ENCODE measurements around the gene SH2B2.
"Not testable (repeated sequence)": the region's sequence is repeated elsewhere in the genome, so short reads cannot be mapped to it uniquely, and the experiment has no call there.

The SH2B2 gene

DNA sequence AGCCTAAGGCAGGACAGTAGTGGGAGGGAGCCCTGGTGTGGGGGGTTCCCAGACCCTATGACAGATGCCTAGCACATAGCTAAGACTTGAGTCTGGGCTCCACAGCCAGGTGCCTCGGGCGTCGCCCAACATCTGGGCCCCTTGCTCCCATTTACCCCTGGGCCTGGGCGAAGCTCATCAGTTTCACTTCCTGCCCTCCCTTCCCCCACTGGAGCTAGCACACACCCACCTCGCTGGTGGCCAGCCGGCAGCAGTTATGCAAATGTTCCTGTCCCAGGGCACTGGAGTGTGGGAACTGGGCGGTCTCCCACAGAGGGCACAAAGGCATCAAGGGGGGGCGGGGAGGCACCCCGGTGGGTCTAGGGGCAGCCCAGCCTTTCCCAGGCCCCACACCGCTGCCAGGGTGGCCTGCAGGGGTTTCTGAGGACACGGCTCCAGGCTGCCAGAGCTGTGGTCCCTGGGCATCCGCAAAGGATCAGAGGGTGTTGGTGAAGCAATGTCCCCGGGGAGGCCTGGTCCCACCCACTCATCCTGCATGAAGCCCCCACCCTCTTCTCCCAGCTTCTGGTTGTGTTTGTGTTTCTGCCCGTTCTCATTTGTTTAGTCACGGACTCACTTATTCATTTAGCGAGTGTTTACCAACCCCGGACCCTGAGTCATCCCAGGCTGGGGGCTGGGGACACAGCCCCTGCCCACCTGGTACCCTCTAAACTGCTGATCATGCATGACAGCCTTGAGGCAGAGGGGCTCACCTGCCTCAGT, 20.4 kb downstream of the SH2B2 start:
- DNase-seq: peak; percentile 68

DNA sequence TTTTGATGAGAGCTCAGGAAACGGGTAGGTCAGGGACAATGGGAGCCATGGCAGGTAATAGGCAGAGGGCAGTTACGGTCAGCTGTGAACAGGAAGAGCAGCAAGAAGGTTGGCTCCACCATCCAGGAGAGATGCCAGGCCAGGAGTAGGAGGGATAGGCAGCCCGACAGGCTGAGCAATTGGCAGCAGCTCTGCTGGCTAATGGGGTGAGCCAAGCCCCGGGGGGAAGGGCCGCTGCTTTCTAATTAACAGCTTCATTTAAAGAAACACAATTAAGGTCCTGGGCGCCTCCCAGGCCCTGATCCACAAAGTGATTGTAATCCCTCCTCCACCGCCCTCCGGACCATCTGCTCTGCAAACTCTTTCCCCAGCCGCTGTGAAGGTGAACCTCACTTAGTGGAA, 23.7 kb downstream of the SH2B2 start:
- no peak for DNase-seq

DNA sequence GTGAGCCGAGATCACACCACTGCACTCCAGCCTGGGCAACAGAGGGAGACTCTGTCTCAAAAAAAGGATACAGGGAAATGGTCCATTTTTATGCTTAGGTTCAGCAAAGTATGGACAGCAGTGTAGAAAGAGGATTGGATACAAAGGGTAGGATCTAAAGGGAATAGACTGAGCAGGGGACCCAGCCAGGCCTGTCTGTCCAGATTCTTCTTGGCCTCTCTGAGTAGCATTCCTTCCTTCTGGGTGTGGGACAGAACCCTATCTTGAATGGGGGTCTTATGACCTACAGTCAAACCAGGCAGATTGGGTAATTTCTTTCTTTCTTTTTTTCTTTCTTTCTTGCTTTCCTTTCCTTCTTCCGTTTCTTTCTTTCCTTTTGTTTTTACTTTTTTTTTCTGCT, 25.6 kb downstream of the SH2B2 start:
- no peak for DNase-seq

DNA sequence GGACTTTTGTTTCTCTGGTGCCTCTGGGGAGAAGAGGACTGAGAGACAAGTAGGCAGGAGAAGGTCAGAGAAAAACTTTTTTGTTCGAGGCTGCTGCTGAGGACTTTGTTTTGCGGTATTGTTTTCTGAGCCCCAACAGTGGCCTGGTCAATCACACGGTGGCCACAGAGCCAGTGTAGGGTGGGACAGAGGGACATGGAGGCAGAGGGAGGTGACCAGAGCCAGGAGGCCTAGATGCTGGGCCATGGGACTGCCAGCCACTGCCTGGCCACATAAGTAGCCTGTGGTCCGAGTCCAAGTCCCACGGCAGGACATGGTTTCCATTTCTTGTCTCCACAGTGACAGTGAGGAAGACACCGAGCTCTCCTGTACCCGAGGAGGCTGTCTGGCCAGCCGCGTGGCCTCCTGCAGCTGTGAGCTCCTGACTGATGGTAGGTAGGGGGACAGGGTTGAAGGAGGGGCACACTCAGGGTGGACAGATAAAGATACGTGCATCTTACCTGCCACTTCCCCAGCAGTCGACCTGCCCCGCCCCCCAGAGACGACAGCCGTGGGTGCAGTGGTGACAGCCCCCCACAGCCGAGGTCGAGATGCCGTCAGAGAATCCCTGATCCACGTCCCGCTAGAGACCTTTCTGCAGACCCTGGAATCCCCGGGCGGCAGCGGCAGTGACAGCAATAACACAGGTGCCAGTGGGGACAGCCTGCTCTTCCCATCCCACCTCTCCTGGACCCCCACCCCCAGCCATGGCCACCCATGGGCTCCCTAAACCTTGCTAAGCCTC, 27.5 kb downstream of the SH2B2 start:
- no peak for DNase-seq

DNA sequence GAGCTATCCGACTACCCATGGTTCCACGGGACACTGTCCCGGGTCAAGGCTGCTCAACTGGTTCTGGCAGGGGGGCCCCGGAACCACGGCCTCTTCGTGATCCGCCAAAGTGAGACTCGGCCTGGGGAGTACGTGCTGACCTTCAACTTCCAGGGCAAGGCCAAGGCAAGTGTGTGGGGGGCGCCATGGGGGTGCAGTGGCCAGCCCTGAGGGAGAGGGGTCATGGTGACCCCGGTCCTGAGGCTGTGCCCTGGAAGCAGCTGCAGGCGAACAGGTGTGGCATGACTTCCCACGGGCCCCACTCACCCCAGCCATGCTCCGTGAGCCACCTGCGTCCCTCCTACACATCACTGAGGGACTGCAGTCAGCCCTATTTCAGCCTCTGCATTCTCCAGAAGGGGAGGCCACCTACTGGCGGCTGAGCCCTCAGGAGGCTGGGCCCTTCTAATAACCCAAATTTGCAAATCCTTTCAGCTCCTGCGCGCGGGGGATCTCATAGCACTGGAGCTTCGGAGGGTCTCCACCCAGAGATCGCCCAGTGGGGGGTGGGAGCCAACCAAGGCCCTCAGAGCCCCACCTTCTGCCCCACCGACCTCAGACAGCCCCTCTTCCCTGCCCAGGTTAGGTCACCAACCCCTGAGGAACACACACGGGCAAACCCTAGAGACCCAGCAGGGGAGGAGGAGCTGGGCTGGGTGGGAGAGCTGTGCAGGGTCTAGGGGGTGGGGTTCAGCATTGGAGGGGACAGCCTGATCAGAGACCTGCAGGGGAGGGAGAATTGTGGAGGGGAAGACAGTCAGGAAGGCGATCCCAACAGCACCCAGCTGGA, 30.8 kb downstream of the SH2B2 start:
- no peak for DNase-seq

DNA sequence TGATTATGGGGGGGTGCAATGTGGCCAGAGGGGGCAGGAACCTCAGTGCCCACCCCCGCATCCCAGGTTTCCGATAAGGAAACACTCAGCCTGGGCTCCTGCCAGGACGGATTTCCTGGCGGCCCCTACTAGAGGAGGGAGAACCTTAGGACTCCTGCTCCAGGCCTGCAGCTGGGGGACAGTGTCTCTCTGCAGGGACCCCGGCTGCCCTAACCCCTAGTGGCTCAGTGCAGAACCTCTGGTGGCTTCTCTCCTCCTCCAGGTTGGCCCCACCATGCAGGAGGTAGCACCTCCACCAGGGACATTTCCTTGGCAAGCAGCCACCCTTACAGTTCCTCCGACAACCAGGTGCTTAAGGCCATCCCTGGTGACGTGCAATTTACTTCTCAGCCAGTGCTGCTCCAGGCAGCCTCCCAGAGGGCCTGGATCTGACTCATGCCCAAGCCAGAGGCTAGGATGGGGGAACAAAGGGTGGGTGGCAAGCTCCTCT, 31.9 kb downstream of the SH2B2 start:
- peak; percentile 15 for DNase-seq

DNA sequence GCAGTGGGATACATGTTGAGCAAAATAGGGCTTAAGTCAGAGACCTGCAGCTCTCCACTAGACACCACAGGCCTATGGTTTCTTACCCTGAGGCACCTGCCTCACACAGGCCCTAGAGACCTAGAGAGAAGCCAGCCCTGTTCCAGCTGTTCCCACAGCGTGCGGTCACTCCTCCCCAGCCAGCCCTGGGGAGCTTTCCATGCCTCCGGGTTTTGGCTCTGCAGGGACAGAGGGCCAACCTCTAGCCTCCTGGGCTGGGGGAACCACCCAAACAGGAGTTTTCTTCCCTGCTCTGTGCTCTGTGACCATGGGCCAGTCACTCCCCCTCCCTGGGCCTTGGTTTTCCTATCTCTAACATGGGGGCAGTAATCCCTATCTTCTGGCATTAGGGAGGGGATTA, 33.0 kb downstream of the SH2B2 start:
- no peak for DNase-seq

DNA sequence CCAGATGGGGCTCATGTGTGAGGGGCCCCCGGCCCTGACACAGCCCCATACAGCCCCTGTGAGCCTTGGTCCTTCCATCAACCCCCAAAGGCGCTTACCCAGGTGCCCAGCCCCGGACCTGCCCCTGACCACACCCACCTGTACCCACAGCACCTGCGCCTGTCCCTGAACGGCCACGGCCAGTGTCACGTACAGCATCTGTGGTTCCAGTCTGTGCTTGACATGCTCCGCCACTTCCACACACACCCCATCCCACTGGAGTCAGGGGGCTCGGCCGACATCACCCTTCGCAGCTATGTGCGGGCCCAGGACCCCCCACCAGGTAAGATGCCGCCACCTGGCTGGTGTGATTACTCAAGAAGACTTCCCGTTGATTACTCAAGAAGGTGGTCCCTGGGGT, 33.5 kb downstream of the SH2B2 start:
- DNase-seq: no peak

DNA sequence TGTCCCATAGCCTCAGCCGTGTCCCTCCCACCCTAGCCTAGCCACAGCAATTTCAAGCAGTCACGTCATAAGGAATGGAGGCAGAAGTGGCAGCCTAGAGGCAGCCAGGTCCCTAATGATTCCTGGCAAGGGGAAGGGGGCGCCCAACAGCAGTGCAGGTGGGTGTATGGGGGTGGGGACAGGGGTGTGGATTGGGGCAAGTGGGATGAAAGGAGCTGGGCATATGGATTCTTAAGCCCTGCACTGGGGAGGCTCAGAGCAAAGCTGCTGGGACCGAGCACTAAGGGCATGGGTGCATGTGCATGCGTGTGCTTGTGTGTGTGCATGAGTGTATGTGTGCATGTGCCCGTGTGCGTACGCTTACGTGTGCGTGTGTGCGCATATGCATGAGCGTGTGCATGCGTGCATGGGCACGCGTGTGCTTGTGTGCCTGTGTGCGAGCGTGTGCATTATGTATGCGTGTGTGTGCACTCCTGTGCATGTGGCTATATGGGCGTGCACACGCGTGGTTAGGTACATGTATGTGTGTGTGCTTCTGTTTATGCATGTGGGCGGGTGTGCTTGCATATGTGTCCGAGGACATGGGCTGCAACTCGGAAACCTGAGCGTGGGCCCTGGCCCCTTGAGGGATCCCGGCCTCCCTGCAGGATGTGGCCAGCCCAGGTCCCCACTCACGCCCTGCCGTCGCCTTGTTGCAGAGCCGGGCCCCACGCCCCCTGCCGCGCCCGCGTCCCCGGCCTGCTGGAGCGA, 34.1 kb downstream of the SH2B2 start:
- no peak for DNase-seq

DNA sequence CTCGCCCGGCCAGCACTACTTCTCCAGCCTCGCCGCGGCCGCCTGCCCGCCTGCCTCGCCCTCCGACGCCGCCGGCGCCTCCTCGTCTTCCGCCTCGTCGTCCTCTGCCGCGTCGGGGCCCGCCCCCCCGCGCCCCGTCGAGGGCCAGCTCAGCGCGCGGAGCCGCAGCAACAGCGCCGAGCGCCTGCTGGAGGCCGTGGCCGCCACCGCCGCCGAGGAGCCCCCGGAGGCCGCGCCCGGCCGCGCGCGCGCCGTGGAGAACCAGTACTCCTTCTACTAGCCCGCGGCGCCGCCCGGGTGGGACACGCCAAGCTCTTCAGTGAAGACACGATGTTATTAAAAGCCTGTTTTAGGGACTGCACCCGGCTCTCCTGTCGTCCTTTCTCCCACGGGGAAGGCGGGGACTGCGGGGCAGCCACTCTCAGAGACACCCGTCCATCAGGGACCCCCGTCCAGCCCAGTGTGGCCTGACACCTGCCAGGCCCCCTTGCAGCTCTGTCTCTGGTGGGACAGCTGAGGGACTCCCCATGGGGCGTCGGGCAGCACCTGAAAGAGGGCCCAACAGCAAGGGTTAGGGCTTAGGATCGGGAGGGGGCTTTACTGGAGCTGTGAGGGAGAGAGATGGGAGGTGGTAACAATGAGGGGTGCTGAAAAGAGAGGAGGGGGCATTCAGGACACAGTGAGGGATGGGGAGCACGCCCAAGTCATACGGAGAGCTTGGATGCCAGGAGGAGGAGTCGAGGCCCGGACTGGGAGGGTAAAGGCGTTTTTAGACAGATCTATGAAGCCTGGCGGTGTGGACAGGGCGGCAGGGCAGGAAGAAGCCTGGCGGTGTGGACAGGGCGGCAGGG, 34.9 kb downstream of the SH2B2 start:
- peak; percentile 14 for DNase-seq

DNA sequence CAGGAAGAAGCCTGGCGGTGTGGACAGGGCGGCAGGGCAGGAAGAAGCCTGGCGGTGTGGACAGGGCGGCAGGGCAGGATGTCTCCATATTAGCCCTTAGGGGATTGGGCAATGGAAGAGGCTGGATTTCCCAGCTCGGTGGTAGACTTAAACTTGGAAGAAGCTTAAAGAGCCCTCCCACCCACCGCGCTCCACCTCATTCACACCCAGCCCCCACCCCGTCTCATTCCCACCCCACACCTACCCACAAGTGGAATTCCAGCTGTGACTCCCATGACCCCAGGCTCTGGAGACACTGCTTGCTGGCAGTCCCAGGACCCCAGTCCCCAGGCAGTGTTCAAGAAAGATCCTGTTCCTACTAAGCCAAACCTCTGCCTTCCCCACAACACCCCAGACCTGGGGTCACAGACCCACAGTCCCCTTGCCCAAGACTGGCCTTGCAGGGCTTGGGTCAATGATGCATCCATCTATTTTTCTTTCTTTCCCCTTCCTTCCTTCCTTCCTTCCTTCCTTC, 35.6 kb downstream of the SH2B2 start:
- no peak for DNase-seq

DNA sequence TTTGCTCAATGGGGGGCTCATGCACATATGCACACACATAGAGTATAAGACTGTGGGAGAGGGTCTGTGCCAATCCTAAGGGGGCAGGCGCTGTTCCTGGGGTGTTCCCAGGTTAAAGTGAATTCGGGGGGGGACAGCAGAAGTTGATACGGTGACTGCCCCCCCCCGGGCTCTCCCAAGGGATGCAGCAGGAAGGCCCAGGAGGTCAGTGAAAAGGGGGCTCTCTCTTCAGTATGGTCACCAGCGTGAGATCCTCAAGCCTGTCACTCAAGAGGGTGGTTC, 37.2 kb downstream of the SH2B2 start:
- DNase-seq: no peak

DNA sequence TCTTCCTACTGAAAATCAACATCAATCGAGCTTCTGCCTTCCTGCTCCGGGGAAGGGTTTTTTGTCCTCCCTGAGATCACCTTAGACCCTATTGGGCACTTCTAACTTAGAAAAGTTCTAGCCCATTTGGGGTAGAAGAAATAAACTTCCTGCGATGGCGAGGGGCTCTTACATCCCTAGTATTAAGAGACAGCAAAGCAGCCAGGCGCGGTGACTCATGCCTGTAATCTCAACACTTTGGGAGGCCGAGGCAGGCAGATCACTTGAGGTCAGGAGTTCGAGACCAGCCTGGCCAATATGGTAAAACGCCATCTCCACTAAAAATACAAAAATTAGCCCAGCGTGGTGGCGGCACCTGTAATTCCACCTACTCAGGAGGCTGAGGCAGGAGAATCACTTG, 38.4 kb downstream of the SH2B2 start:
- DNase-seq: not testable (repeated sequence)

DNA sequence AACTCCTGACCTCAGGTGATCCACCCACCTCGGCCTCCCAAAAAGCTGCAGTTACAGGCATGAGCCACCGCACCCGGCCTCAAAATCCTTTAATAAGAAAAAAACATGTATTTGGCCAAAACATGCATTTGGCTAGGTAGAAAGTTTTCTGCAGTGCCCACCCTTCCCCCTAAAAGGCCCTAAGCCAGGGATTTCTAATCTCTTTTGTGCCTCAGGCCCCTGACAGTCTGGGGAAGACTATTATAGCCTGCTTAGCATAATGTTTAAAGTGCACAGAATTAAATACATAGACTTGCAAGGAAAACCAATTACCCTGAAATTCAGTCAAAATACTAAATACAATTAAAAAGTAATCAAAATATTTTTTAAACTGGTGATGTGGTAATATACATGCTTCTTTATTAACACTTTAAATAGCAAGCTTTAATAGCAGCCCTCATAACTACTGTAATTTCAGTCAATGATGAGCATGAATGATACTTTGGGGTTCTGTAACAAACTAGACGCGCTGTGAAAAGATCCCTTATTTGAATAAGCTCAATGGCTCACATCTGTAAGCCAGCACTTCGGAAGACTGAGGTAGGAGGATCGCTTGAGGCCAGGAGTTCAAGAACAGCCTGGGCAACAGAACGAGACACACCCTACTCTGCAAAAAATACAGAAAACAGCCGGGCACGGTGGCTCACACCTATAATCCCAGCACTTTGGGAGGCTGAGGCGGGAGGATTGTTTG, 39.7 kb downstream of the SH2B2 start:
- no peak for DNase-seq

DNA sequence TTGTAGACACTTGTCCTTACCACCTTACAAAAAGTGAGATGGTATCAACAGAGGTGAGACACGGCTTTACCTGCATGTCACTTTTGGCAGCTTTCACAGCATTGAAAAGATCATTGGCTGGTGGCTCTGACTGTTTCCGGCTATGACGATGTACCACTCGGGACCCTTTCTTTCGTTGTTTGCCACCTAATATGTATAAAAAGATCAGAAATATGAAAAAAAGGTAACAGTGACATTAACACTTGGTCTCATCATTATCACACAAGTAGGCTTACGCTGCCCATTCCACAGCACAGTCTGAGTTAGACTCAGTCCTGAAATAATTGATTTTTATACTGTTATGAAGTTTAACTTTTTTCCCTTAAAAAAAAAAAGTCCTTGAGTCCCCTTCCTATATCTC, 40.5 kb downstream of the SH2B2 start:
- not testable (repeated sequence) for DNase-seq

DNA sequence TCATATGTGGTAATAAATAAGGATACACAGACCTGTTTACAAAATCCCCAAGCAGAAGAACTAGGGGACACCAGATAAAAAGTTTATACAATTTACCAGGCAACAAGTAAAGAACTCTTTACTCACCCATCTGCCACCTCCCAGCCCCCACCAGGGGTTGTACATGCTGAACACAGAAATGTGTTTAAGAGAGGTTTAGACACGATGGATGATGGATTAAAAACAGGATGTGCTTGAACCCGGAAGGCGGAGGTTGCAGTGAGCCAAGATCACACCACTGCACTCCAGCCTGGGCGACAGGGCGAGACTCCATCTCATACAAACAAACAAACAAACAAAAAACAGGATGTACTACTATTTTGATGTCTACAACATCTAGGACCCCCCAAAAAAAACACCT, 42.2 kb downstream of the SH2B2 start:
- DNase-seq: not testable (repeated sequence)

DNA sequence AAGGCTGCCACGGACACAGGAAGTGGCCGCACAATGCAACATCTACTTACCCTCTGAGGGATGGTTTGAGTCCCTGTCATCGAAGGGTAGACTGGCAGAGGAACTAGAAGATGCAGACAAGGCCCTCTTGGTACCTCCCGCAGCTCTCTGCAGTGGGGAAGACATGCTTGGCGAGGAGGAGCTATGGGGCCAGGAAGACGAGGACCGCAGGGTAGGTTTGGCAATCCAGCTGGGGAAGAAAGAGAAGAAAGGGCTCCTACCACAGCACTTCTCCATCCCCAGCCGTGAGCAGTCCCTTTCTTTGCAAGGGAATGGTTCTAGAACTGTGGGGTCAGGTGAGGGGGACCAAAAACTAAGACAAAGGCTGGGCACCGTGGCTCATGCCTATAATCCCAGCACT, 42.7 kb downstream of the SH2B2 start:
- DNase-seq: not testable (repeated sequence)

DNA sequence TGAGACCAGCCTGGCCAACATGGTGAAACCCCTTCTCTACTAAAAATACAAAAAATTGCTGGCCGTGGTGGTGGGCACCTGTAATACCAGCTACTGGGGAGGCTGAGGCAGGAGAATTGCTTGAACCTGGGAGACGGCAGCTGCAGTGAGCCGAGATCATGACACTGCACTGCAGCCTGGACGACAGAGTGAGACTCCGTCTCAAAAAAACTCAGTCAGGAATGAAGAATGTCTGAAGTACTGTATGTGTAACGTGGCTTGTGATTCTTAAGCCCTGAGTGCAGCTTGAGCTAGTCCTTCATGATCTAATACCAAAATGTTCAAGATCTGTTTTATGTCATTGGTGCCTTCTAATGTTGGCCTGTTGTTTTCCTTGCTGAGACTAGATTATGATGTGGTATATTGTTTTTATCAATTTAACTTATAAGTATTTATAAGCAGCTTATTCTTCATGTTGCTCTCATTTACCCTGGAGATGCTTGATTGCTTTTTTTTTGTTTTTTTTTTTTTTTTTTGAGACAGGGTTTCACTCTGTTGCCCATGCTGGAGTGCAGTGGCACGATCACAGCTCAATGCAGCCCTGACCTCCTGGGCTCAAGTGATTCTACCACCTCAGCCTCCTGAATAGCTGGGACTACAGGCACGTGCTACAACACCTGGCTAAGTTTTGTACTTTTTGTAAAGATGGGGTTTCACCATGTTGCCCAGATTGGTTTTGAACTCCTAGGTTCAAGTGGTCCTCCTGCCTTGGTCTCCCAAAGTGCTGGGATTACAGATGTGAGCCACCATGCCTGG, 44.2 kb downstream of the SH2B2 start:
- DNase-seq: not testable (repeated sequence)

DNA sequence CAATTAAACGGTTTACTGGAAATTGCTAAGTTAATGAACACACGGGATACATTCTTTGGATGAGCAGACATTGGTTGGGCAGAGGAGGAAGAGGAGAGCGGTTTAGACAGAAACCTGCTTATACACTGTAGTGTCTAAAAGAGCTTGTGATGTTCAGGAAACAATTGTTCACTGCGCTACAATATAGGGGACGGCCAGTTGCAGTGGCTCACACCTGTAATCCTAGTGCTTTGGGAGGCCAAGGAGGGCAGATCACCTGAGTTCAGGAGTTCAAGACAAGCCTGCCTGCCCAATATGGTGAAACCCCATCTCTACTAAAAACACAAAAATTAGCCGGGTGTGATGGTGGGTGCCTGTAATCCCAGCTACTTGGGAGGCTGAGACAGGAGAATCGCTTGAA, 48.9 kb downstream of the SH2B2 start:
- DNase-seq: not testable (repeated sequence)

DNA sequence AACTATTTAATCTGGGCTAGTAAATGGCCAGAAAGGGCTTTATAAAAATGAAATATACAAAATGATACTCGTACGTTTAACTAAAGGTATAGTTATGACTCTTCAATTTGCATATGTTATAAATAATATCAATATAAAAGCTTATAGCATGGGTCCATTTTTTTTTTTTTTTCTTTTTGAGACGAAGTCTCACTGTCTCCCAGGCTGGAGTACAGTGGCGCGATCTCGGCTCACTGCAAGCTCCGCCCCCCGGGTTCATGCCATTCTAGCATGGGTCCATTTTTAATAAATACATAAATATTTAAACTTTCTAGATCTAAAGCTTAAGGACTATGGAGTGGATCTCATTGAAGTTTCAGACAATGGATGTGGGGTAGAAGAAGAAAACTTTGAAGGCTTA, 50.3 kb downstream of the SH2B2 start:
- not testable (repeated sequence) for DNase-seq
